ENCODE measurements around the gene CPNE4.
"Not testable (repeated sequence)": the region's sequence is repeated elsewhere in the genome, so short reads cannot be mapped to it uniquely, and the experiment has no call there.

Gene CPNE4

GRCh38 chr3:131494706-131495105, 540.1 kb downstream of the CPNE4 start:
- DNase-seq (ENCODE audit: insufficient read length, low spot score) (no peak), FAIRE-seq (no peak)
- TF ChIP-seq POLR2A (IDR thresholded peaks at IDR 0.05; ENCODE audit: low read depth, low read length), result no peak

DNA sequence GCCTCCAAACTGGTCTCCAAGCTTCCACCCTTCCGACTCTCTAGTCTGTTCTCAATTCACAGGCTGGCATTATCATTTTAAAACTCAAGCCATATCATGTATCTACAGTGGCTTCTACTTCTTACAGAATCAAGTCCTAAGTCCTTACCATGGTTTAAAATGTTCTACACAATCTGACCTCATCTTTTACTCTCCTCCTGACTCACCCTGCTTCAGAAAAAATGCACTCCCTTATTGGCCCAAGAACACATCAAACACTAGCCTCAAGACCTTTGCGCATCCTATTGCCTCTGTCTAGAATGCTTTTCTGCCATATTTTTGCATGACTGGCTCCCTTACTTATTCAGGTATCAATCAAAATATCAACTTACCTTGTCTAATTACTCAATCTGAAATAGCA, 543.0 kb downstream of the CPNE4 start:
- no peak for FAIRE-seq
- no peak for DNase-seq (ENCODE audit: insufficient read length, low spot score)
- TF ChIP-seq POLR2A (IDR thresholded peaks at IDR 0.05; ENCODE audit: low read depth, low read length), result no peak

GRCh38 chr3:131491084-131491483, 543.7 kb downstream of the CPNE4 start:
- FAIRE-seq (peak; percentile 43), DNase-seq (ENCODE audit: insufficient read length, low spot score) (no peak)
- TF ChIP-seq POLR2A (IDR thresholded peaks at IDR 0.05; ENCODE audit: low read depth, low read length), result no peak

- DNase-seq (ENCODE audit: insufficient read length, low spot score); FAIRE-seq: not testable (repeated sequence)
Measured at GRCh38 chr3:131486545-131486944, 548.3 kb downstream of the CPNE4 start.

DNA sequence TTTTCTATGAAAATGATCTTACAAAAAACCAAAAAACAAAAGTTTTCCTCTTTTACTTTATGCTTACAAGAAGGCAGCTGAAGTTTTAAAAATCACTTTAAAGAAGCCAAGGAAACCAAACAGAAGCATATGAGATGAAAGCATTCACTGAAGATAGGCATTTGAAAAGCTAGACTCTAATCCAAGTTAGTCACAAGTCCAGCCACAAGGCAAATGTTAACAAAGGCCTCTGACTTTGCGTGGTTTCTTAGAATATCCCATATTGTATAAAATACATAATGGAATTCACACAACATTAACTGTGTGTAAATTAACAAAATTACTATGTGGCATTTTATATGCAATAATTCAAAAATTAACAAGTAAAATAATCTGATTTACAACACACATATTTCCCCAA, 549.7 kb downstream of the CPNE4 start:
- FAIRE-seq, result no peak
- TF ChIP-seq POLR2A (IDR thresholded peaks at IDR 0.05; ENCODE audit: low read depth, low read length), result no peak
- DNase-seq (ENCODE audit: insufficient read length, low spot score), result no peak

GRCh38 chr3:131484496-131485111, 550.2 kb downstream of the CPNE4 start:
- DNase-seq (ENCODE audit: insufficient read length, low spot score) (no peak), FAIRE-seq (no peak)
- TF ChIP-seq POLR2A (IDR thresholded peaks at IDR 0.05; ENCODE audit: low read depth, low read length), result no peak

Measured in H54 (cell line).